Transverse colon (tissue), 3 donors: ENCODE measurements around the gene XRN2.

Experiments used
- EP300 ChIP-seq: sonication (generic); formaldehyde crosslinking; IDR thresholded peaks from one replicate; pipeline ENCODE4 v1.6.1; 2017; ENCODE audit warnings: antibody characterized with exemption, low read depth
- POLR2A ChIP-seq: fragments of 450-650 bp; IDR thresholded peaks from one replicate; pipeline ENCODE4 v1.6.1; 2016; ENCODE audit warnings: antibody characterized with exemption, mild to moderate bottlenecking, moderate library complexity
- TF ChIP-seq, protein P1 (sequence below), 5 experiments: fragments of 200-600 bp in 3 of 5; fragments of 450-650 bp in 2 of 5; sonication (generic) in 3 of 5; IDR thresholded peaks; 1 replicate in 2 of 5; 2 replicates in 3 of 5; pipeline ENCODE4 v1.5.1; 2016 to 2017; ENCODE audit warnings: antibody characterized with exemption in 5 of 5, inconsistent platforms in 3 of 5, mild to moderate bottlenecking in 2 of 5, moderate library complexity in 1 of 5

- TF ChIP-seq POLR2A: no peak
- TF ChIP-seq, protein P1, sequence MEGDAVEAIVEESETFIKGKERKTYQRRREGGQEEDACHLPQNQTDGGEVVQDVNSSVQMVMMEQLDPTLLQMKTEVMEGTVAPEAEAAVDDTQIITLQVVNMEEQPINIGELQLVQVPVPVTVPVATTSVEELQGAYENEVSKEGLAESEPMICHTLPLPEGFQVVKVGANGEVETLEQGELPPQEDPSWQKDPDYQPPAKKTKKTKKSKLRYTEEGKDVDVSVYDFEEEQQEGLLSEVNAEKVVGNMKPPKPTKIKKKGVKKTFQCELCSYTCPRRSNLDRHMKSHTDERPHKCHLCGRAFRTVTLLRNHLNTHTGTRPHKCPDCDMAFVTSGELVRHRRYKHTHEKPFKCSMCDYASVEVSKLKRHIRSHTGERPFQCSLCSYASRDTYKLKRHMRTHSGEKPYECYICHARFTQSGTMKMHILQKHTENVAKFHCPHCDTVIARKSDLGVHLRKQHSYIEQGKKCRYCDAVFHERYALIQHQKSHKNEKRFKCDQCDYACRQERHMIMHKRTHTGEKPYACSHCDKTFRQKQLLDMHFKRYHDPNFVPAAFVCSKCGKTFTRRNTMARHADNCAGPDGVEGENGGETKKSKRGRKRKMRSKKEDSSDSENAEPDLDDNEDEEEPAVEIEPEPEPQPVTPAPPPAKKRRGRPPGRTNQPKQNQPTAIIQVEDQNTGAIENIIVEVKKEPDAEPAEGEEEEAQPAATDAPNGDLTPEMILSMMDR (IDR thresholded peaks at IDR 0.05): no peak
- TF ChIP-seq EP300: no peak
These were observed 93.6 kb downstream of the XRN2 start for GRCh38 chr20:21396599-21397340.
